ENCODE data around the gene EEF1B2. TPM values are rescaled to one million over a fixed set of nuclear protein-coding genes. Genes with fewer than 3 reads are reported as not detected.
A peak's percentile ranks its signal among the peaks of the same experiment; 100 is the strongest.
"Not testable (repeated sequence)": the region's sequence is repeated elsewhere in the genome, so short reads cannot be mapped to it uniquely, and the experiment has no call there.

Gene EEF1B2
- total RNA-seq, 1 donor, result 442 TPM

DNA sequence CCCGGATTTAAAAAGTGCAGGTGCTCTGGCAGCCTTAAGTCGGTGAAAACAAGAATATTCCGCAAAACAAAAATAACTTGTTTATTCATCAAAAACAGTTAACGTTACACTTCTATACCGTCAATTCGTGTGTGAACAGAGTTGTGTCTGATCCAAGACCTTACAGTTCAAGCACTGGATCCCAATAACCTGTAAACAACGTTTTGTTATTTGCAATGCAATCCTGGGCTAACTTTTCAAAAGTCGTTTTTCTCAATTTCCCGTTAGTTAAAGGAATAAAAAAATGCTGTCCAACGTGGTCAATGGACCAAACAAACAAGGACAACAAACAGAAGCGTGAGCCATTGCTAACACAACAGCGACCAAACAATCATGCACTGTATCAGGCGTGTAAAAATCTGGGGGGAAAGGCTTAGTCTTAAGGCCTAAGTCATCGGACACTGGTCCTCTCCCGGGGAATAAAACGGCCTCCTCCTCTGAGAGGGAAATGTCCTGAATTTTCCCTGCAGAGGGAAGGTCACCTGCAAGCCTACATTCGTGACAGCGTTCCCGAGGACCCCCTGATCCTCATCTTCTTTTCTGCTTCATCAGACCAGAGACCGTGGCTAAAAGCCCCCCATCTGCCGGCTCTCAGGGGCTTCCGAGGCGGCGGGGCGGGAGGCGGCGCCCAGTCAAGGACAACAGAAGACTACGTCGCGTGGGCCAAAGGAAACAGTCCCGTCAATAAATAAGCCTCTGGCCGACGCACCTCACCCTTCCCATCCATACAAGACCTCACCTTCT lies 941 bp upstream of the EEF1B2 start:
- Histone ChIP-seq H3K79me2 (ENCODE audit: insufficient read depth, low read length) (peaks cover 81% of the 10 kb centered on the region), H4K20me1 (ENCODE audit: insufficient read depth, low read length) (peaks cover 17% of the 10 kb centered on the region), H3K4me3 (ENCODE audit: insufficient read depth, low read length) (peak overlapping the region; percentile 90), H3K4me1 (ENCODE audit: insufficient read depth, low read length) (peaks cover 18% of the 10 kb centered on the region), H3K4me2 (ENCODE audit: insufficient read depth, low read length) (peak overlapping the region; percentile 91), H3K27me3 (ENCODE audit: insufficient read depth, low read length) (no peaks in the 10 kb centered on the region), H3K9me3 (ENCODE audit: low read depth, low read length) (no peaks in the 10 kb centered on the region), H3K27ac (ENCODE audit: low read depth, low read length) (peak overlapping the region; percentile 96), H2AFZ (ENCODE audit: low read length) (peak overlapping the region; percentile 99), H3K36me3 (ENCODE audit: insufficient read depth, low read length) (peaks cover 31% of the 10 kb centered on the region)
- no peak for DNase-seq (ENCODE audit: insufficient read length, low spot score, missing footprints)
- TF ChIP-seq, protein P1, sequence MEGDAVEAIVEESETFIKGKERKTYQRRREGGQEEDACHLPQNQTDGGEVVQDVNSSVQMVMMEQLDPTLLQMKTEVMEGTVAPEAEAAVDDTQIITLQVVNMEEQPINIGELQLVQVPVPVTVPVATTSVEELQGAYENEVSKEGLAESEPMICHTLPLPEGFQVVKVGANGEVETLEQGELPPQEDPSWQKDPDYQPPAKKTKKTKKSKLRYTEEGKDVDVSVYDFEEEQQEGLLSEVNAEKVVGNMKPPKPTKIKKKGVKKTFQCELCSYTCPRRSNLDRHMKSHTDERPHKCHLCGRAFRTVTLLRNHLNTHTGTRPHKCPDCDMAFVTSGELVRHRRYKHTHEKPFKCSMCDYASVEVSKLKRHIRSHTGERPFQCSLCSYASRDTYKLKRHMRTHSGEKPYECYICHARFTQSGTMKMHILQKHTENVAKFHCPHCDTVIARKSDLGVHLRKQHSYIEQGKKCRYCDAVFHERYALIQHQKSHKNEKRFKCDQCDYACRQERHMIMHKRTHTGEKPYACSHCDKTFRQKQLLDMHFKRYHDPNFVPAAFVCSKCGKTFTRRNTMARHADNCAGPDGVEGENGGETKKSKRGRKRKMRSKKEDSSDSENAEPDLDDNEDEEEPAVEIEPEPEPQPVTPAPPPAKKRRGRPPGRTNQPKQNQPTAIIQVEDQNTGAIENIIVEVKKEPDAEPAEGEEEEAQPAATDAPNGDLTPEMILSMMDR (IDR thresholded peaks at IDR 0.05; ENCODE audit: extremely low read depth, low read depth, low read length), result no peak

GRCh38 chr2:206160125-206160806 lies 571 bp downstream of the EEF1B2 start:
- Histone ChIP-seq H3K9me3 (ENCODE audit: low read depth, low read length) (no peaks in the 10 kb centered on the region), H2AFZ (ENCODE audit: low read length) (peak overlapping the region; percentile 52), H3K36me3 (ENCODE audit: insufficient read depth, low read length) (peaks cover 44% of the 10 kb centered on the region), H3K27ac (ENCODE audit: low read depth, low read length) (peak overlapping the region; percentile 96), H3K4me2 (ENCODE audit: insufficient read depth, low read length) (peak overlapping the region; percentile 91), H4K20me1 (ENCODE audit: insufficient read depth, low read length) (peaks cover 16% of the 10 kb centered on the region), H3K27me3 (ENCODE audit: insufficient read depth, low read length) (no peaks in the 10 kb centered on the region), H3K4me1 (ENCODE audit: insufficient read depth, low read length) (peaks cover 18% of the 10 kb centered on the region), H3K4me3 (ENCODE audit: insufficient read depth, low read length) (peak overlapping the region; percentile 90), H3K79me2 (ENCODE audit: insufficient read depth, low read length) (peaks cover 66% of the 10 kb centered on the region)
- TF ChIP-seq, protein P1 (IDR thresholded peaks at IDR 0.05; ENCODE audit: extremely low read depth, low read depth, low read length), result no peak
- peak; percentile 87 for DNase-seq (ENCODE audit: insufficient read length, low spot score, missing footprints)

DNA sequence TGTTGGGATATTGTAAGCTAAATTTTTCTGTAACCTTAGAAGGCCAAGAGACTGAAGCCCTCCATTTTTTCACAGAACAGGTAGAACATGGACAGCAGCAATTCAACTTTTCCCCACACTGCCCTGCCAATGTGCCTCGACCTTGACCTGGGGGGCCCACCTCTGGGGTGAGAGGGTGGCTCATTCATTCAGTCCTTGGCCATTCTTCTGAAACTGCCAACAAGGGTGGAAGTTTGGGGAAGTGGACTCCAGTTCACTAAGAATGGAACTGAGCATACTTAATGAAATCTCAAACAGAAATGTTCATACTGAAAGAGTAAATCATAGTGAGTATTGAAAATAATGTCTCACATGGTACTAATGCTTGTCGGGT lies 1.1 kb downstream of the EEF1B2 start:
- Histone ChIP-seq H3K27me3 (ENCODE audit: insufficient read depth, low read length) (no peaks in the 10 kb centered on the region), H3K4me2 (ENCODE audit: insufficient read depth, low read length) (peak overlapping the region; percentile 91), H4K20me1 (ENCODE audit: insufficient read depth, low read length) (peaks cover 16% of the 10 kb centered on the region), H3K79me2 (ENCODE audit: insufficient read depth, low read length) (peaks cover 60% of the 10 kb centered on the region), H3K27ac (ENCODE audit: low read depth, low read length) (peak overlapping the region; percentile 96), H3K4me1 (ENCODE audit: insufficient read depth, low read length) (peaks cover 18% of the 10 kb centered on the region), H3K4me3 (ENCODE audit: insufficient read depth, low read length) (peak overlapping the region; percentile 90), H2AFZ (ENCODE audit: low read length) (no peak overlapping the region), H3K36me3 (ENCODE audit: insufficient read depth, low read length) (peaks cover 44% of the 10 kb centered on the region), H3K9me3 (ENCODE audit: low read depth, low read length) (no peaks in the 10 kb centered on the region)
- TF ChIP-seq, protein P1 (IDR thresholded peaks at IDR 0.05; ENCODE audit: extremely low read depth, low read depth, low read length), result no peak
- DNase-seq (ENCODE audit: insufficient read length, low spot score, missing footprints), result no peak

GRCh38 chr2:206162401-206162800 lies 2.7 kb downstream of the EEF1B2 start:
- peaks cover 45% of the 10 kb centered on the region for H3K79me2 ChIP-seq (ENCODE audit: insufficient read depth, low read length)
- H3K9me3 ChIP-seq (ENCODE audit: low read depth, low read length); H3K27ac ChIP-seq (ENCODE audit: low read depth, low read length); H3K4me3 ChIP-seq (ENCODE audit: insufficient read depth, low read length); H2AFZ ChIP-seq (ENCODE audit: low read length); DNase-seq (ENCODE audit: insufficient read length, low spot score, missing footprints); H3K27me3 ChIP-seq (ENCODE audit: insufficient read depth, low read length); H3K4me2 ChIP-seq (ENCODE audit: insufficient read depth, low read length): not testable (repeated sequence)
- peaks cover 44% of the 10 kb centered on the region for H3K36me3 ChIP-seq (ENCODE audit: insufficient read depth, low read length)
- peaks cover 14% of the 10 kb centered on the region for H3K4me1 ChIP-seq (ENCODE audit: insufficient read depth, low read length)
- H4K20me1 ChIP-seq (ENCODE audit: insufficient read depth, low read length), result peaks cover 11% of the 10 kb centered on the region
